GM12872 (cell line): ENCODE results near the gene SLC36A1.

Experiments
- CTCF ChIP-seq: IDR thresholded peaks from 3 replicates; pipeline ENCODE4 v1.5.1; 2011; ENCODE audit warnings: low read depth, mild to moderate bottlenecking, low read length, moderate library complexity; ENCODE audit not compliant: insufficient read depth

The SLC36A1 gene

GRCh38 chr5:151492729-151493128, 45.3 kb downstream of the SLC36A1 start:
- TF ChIP-seq CTCF = no peak

- TF ChIP-seq CTCF = no peak
Observed at GRCh38 chr5:151493665-151494064, 46.3 kb downstream of the SLC36A1 start.

DNA sequence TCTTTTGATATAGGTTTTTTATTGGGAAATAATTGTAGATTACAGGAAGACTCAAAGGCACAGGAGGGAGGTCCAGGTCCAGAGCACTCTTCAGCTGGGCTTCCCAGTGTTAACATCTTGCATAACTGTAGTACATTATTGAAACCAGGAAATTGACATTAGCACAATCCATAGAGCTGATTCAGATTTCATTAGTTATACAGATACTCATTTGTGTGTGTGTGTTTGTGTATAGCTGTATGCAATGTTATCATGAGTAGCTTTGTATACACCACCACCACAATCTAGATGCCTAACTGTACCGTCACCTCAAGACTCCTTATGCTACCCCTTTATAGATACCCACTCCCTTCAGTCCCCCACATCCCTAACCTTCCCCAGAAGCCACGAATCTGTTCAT, 47.9 kb downstream of the SLC36A1 start:
- no peak for TF ChIP-seq CTCF

- TF ChIP-seq CTCF = no peak
Observed at GRCh38 chr5:151496041-151496484, 48.7 kb downstream of the SLC36A1 start.

- no peak for TF ChIP-seq CTCF
Observed at GRCh38 chr5:151497391-151498002, 50.1 kb downstream of the SLC36A1 start.

GRCh38 chr5:151498395-151499155, 51.2 kb downstream of the SLC36A1 start:
- no peak for TF ChIP-seq CTCF

- TF ChIP-seq CTCF = no peak
Observed at GRCh38 chr5:151499501-151500035, 52.2 kb downstream of the SLC36A1 start.
